Measurements from ENCODE around the gene ST6GALNAC6.

Gene ST6GALNAC6

GRCh38 chr9:127899128-127899943 is at the start of gene ST6GALNAC6:
Gene ST6GALNAC6 (minus strand): TSS chr9:127899603. CDS start chr9:127897981, 1,622 bp downstream.
- no peak for TF ChIP-seq CTCF (IDR thresholded peaks at IDR 0.05; ENCODE audit: low read length, missing control alignments)
- DNase-seq (ENCODE audit: low read depth), result peak; percentile 73
- H3K4me3 ChIP-seq (replicated peaks; ENCODE audit: low read depth, low read length), result peak within 1 kb of the TSS; percentile 90

GRCh38 chr9:127947841-127948710 is 48.7 kb upstream of the ST6GALNAC6 start:
- TF ChIP-seq CTCF (IDR thresholded peaks at IDR 0.05; ENCODE audit: low read length, missing control alignments), result no peak
- H3K4me3 ChIP-seq (replicated peaks; ENCODE audit: low read depth, low read length), result no peak overlapping the region
- no peak for DNase-seq (ENCODE audit: low read depth)

- DNase-seq (ENCODE audit: low read depth), result no peak
- H3K4me3 ChIP-seq (replicated peaks; ENCODE audit: low read depth, low read length), result no peak overlapping the region
Measured at GRCh38 chr9:127946728-127947127, 47.3 kb upstream of the ST6GALNAC6 start.

DNA sequence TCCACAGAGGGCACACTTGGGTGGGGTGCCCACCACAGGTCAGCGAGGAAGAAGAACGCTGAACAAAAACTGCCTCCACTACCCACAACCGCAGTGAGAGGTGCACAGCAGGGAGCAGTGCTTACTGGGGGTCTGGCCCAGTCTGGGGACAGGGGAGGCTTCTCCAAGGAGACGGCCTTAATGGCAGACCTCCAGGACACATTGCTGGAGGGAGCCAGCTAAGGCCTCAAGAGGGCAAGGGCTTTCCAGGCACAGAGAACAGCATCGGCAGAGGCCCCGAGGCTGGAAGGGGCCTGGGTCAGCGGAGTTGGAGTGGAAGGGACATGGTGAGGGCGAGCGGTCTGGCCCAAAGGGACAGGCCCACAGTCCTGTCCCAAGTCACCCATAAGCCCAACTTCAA is 46.5 kb upstream of the ST6GALNAC6 start:
- no peak overlapping the region for H3K4me3 ChIP-seq (replicated peaks; ENCODE audit: low read depth, low read length)
- no peak for TF ChIP-seq CTCF (IDR thresholded peaks at IDR 0.05; ENCODE audit: low read length, missing control alignments)
- no peak for DNase-seq (ENCODE audit: low read depth)

More at GRCh38 chr9:127946728-127947127, 47.3 kb upstream of the ST6GALNAC6 start:
- no peak for TF ChIP-seq CTCF (IDR thresholded peaks at IDR 0.05; ENCODE audit: low read length, missing control alignments)

GRCh38 chr9:127945338-127945737 is 45.9 kb upstream of the ST6GALNAC6 start:
- no peak overlapping the region for H3K4me3 ChIP-seq (replicated peaks; ENCODE audit: low read depth, low read length)
- no peak for TF ChIP-seq CTCF (IDR thresholded peaks at IDR 0.05; ENCODE audit: low read length, missing control alignments)
- no peak for DNase-seq (ENCODE audit: low read depth)

DNA sequence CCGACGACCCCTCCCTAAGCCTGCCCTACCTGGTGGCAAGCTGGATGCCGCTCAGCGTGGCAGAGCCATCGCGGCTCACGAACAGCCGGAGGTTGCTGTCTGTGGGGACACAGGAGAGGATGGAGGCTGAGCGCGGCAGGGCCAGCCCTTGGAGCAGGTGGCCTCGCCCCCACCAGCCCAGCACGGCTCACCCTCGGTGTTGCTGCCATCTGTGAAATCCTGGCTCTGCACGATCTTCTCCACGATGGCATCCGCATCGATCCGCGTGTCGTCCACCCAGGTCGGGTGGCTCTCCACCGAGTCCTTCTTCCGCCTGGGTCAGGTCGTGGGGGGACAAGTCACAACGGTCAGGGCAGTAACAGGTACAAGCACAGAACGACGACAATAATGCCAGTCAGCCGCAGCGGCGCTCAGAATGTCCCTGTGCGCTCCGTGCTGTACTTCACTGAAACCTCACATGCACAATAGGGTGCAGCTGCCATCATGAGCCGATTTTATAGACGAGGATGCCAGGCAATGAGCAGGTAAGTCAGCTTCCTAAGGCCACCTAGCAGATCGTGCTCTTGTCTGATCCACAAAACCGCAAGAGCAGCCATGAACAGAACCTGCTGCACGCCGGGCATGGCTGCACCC is 45.3 kb upstream of the ST6GALNAC6 start:
- no peak for DNase-seq (ENCODE audit: low read depth)
- no peak for TF ChIP-seq CTCF (IDR thresholded peaks at IDR 0.05; ENCODE audit: low read length, missing control alignments)
- no peak overlapping the region for H3K4me3 ChIP-seq (replicated peaks; ENCODE audit: low read depth, low read length)
